Smooth muscle cell of the brain vasculature (primary cell): ENCODE measurements around the gene MAP2K5.
"Not testable (repeated sequence)": the region's sequence is repeated elsewhere in the genome, so short reads cannot be mapped to it uniquely, and the experiment has no call there.

Source experiments
- DNase-seq: peaks from one replicate; pipeline ENCODE4 v3.0.0-alpha.2; 2012; ENCODE audit warnings: low read depth, low spot score

MAP2K5 gene

GRCh38 chr15:67672834-67673233 lies 130.3 kb downstream of the MAP2K5 start:
- not testable (repeated sequence) for DNase-seq

DNA sequence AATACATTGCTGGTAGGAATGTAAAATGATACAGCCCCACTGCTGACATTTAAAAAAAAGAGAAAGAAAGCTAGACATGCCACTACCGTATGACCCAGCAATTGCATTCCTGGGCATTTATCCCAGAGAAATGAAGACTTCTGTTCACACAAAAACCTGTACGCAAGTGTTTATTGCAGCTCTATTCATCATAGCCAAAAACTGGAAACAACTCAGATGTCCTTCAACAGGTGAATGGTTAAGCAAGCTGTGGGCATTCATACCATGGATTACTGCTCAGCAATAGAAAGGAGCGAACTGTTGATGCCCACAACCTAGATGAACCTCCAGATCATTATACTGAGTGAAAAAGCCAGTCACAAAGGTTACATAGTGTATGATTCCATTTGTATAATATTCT lies 132.5 kb downstream of the MAP2K5 start:
- no peak for DNase-seq

DNA sequence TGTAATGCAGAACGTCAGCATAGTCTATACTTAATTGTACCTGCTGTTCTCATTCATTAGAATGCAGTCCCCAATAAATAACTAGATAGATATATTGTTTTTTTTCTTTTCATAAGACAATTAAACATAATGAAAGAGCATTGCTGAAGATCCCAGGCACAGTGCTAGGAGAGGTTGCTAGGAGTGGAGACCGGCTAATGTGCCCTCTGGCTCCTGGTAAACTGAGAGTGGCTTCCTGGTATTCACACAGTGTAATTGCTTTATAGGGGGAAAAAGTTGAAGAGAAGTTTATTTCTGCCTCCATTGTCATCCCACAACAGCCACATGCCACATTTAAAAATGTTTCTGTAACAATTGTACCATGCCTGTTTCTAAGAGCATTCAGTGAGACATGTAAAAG lies 135.6 kb downstream of the MAP2K5 start:
- no peak for DNase-seq

- DNase-seq: no peak
Measured at GRCh38 chr15:67678993-67679392, 136.5 kb downstream of the MAP2K5 start.

DNA sequence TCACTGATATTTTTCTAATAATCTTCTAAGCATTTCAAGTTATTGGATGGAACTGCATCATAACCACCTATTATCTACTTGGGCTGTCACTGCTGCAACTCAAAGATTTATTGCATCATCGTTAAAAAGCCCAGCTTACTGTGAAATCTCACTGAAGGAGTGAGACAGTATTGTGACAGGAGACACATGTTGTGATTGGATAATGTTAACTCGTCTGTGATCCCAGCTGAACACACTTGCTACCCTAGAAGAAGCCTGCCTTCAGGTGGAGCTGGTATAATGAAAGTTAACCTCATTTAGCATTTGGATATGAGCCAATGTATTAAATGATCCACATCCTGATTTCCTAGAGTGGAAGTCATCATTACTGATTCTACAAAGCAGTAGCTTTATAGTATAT lies 138.1 kb downstream of the MAP2K5 start:
- DNase-seq: no peak

GRCh38 chr15:67685008-67685599 lies 142.6 kb downstream of the MAP2K5 start:
- no peak for DNase-seq

DNA sequence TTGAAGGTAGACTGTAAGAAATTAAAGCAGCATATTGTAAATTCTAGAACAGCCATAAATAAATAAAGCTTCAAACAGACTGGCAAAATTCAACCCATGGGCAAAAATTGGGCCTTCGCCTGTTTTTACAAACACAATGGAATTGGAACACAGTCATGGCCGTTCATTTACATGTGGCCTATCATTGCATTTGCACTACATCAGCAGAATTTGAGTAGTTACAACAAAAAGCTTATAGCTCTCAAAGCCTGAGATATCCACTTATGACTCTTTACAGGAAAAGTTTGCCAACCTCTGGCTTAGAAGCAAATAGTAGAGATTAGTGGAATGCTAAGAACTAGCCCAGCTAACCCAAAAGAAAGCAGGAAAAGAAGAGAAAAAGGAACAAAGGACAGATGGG lies 143.2 kb downstream of the MAP2K5 start:
- DNase-seq: no peak

- DNase-seq: no peak
Measured at GRCh38 chr15:67690936-67691335, 148.4 kb downstream of the MAP2K5 start.

DNA sequence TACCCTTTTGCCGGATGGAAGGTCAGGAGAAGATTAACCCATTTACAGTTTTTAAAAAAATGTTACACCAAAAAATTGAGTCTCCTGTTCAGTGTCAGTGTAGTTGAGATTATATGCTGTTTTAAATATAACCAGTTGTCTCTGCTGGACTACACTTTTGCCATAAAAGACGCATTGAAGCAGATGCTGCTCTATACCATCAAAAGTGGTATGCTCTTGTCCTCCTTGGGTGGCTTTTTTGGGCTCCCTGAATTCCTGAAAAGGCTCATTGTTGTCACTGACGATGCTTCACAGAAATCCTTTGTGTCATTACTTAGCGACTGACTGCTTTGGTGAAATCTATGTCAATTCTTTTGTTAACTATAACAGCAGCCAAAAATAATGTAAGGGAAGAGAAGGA lies 148.9 kb downstream of the MAP2K5 start:
- DNase-seq: no peak

- DNase-seq: no peak
Measured at GRCh38 chr15:67692573-67692972, 150.1 kb downstream of the MAP2K5 start.

- DNase-seq: no peak
Measured at GRCh38 chr15:67696087-67696486, 153.6 kb downstream of the MAP2K5 start.

GRCh38 chr15:67700023-67700422 lies 157.5 kb downstream of the MAP2K5 start:
- DNase-seq: no peak

DNA sequence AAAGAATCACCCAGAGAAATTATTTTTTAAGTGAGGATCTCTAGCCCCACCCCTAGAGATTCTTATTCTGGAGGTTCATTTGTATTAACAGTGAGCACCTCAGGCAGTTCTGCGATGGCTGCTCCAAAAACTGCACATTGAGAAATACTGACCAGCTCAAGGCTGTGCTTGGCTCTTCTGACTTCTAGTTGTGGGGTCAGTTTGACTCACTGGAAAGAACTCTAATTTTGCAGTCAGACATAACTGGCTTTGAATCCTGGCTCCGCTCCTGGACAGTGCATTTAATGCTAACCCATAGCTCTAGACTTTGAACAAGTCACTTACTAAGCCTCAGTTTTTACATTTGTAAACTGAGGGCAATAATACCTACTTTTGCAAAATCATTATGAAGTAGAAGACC lies 159.2 kb downstream of the MAP2K5 start:
- DNase-seq: no peak

DNA sequence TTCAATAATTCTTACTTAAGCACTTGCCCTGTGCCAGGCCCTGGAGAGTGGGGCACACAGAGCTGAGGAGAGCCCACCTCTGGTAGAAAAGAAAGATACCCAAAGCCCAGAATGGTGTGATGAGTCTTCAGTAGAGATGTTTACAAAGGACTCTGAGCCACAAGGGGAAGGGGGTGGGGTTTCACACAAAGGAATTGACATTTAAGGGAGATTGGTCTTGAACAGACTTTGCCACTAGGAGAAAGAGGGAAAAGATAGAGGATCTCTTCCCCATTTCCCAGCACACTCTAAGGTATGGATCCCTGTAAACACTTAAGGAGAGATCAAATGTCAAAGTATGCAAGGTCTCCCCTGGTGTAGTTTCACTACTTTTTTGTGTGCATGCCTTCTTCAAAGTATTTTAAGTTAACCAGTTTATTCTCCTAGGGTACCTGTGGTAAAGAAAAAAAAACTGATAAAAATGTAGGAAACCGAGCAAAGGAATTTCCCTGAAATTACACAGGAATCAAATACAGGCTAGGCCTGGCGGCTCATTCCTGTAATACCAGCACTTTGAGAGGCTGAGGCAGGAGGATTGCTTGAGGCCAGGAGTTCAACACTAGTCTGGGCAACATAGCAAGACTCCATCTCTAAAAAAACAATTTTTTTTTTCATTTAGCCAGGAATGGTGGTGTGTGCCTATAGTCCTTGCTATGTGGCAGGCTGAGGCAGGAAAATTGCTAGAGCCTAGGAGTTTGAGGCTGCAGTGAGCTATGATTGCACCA lies 165.2 kb downstream of the MAP2K5 start:
- no peak for DNase-seq

- DNase-seq: no peak
Measured at GRCh38 chr15:67708500-67708899, 166.0 kb downstream of the MAP2K5 start.

DNA sequence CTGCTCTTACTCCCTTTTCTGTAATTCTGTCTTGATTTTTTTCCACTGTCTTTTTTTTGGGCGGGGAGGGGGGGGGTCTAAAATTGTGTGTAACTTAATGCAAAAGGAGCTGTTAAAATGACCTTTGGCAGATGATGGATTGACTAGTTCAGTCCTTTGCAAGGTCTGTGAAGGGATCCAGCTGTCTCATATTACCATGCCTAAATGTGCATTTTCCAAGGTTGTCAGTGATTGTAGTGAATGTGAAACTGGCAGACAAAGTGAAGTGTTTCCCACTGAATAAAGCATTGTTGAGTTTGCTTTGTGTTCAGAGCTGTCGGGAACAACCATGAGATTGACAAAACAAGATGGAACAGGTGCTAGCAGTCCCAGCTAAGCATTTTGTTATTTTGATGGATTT lies 172.7 kb downstream of the MAP2K5 start:
- no peak for DNase-seq

DNA sequence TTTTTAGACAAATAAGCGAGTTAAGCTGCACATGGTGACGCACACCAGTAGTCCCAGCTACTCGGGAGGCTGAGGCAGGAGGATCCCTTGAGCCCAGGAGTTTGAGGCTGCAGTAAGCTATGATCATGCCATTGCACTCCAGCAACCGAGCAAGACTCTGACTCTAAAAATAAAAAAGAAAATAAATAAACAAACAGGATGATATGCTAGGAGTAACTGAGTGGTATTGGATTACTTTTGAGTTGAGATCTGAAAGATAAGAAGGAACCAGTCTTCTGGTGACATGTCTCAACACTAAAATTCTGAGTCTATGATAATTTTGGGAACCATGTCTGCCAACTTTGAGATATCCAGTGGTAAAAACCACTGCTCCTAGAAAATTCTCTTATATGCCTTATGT lies 173.7 kb downstream of the MAP2K5 start:
- no peak for DNase-seq

GRCh38 chr15:67717776-67718175 lies 175.3 kb downstream of the MAP2K5 start:
- DNase-seq: no peak

GRCh38 chr15:67719330-67719959 lies 176.9 kb downstream of the MAP2K5 start:
- no peak for DNase-seq

DNA sequence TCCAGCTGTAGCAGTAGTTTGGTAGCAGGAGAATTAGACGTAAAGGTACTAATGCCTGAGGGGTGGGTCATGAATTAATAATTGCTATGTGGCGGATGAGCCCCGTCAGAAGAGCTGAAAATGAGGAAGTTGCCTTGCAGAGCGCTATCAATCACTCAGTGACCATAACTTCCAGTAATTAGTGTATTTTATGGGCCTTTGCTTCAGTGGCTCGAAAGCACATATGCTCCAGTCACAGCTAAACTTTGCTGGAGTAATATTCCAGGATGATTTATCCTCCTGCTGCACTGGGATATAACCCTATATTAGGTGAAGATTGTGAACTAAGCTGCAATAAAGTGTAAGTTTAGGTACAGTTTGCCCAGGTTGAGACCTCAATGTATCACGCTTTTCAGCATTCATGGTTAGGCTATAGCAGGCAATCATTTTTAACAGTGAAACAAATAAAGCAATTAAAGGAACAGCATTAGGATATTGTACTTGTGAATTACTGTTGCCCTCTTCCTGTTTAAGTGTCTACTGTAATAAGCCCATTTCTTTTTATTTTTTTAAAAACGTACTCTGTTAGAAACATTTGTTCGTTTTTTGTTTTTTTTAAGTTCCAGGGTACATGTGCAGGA lies 178.2 kb downstream of the MAP2K5 start:
- DNase-seq: no peak

- DNase-seq: no peak
Measured at GRCh38 chr15:67722030-67722817, 179.7 kb downstream of the MAP2K5 start.
